WI38 (cell line): ENCODE measurements around the gene TSSK2.

Experiments used
- H3K4me3 ChIP-seq: 2 replicates; pipeline ENCODE4 v1.5.1; 2011; ENCODE audit warnings: low read depth, mild to moderate bottlenecking, control low read depth, low read length
- TF ChIP-seq, protein P1 (sequence below): IDR thresholded peaks from 2 replicates; pipeline ENCODE4 v1.5.1; 2012; ENCODE audit warnings: low read depth, mild to moderate bottlenecking, control low read depth, low read length

The TSSK2 gene

DNA sequence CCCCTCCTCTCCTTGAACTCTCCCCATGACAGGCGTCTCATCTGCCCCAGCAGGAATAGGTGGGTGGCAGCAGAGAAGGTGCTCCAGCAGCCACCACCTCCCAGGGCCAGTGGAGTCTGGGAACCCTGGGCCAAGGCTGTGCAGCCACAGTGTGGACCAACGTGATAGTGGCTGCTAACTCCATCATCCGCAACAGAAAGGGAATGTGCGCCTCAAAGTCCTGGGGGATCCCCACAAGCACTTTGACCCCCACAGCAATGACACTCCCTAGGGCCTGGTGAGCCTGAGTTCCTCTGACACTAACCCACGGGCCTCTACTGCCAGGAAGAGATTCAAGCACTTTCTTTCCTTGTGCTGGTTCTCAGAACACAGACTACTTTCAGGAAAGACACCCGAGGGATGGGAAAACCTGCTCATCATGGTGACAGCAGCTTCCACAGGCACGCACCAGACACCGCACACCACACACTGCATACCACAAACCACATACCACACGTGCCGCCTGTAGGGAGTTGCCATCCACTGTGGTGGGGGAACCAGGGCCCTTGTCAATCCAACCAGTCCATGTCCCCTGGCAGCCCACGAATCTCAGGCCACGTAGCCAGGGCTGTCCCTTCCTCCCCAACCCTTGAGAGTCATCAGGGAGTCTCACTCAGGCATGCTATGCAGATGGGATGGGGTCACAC, 50.8 kb downstream of the TSSK2 start:
- TF ChIP-seq, protein P1, sequence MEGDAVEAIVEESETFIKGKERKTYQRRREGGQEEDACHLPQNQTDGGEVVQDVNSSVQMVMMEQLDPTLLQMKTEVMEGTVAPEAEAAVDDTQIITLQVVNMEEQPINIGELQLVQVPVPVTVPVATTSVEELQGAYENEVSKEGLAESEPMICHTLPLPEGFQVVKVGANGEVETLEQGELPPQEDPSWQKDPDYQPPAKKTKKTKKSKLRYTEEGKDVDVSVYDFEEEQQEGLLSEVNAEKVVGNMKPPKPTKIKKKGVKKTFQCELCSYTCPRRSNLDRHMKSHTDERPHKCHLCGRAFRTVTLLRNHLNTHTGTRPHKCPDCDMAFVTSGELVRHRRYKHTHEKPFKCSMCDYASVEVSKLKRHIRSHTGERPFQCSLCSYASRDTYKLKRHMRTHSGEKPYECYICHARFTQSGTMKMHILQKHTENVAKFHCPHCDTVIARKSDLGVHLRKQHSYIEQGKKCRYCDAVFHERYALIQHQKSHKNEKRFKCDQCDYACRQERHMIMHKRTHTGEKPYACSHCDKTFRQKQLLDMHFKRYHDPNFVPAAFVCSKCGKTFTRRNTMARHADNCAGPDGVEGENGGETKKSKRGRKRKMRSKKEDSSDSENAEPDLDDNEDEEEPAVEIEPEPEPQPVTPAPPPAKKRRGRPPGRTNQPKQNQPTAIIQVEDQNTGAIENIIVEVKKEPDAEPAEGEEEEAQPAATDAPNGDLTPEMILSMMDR: no peak
- H3K4me3 ChIP-seq: no peak overlapping the region
